ENCODE measurements around the gene MNT.

The MNT gene

GRCh38 chr17:2384439-2385127 lies 16.3 kb downstream of the MNT start:
- no peak for TF ChIP-seq CTCF (IDR thresholded peaks at IDR 0.05; ENCODE audit: control extremely low read depth, extremely low read depth, low read depth, missing control alignments)
- ChIA-PET CTCF (interaction anchor here (2.8 to 14.0 kb wide), 5 partner anchors 7 to 291 kb away, joined by 17 to 404 read pairs (median 39); no protein-coding TSS in a partner anchor), POLR2A (no interaction called here)
- no peak for DNase-seq (ENCODE audit: extremely low spot score)

GRCh38 chr17:2383628-2384167 lies 17.2 kb downstream of the MNT start:
- no peak for DNase-seq (ENCODE audit: extremely low spot score)
- POLR2A ChIA-PET: interaction anchor here (2.1 kb wide), 1 partner anchor 9 kb away, joined by 15 read pairs; no protein-coding TSS in a partner anchor
- CTCF ChIA-PET: interaction anchor here (0.7 to 14.0 kb wide), 20 partner anchors 8 to 629 kb away, joined by 3 to 404 read pairs (median 12); partner anchors contain the start of genes SMG6, SRR and TSR1
- no peak for TF ChIP-seq CTCF (IDR thresholded peaks at IDR 0.05; ENCODE audit: control extremely low read depth, extremely low read depth, low read depth, missing control alignments)

GRCh38 chr17:2380950-2381649 lies 19.8 kb downstream of the MNT start:
- no peak for DNase-seq (ENCODE audit: extremely low spot score)
- ChIA-PET POLR2A (no interaction called here), CTCF (interaction anchor here (1.5 to 14.0 kb wide), 12 partner anchors 8 to 353 kb away, joined by 3 to 404 read pairs (median 22); partner anchors contain the start of genes MNT and TSR1)
- TF ChIP-seq CTCF (IDR thresholded peaks at IDR 0.05; ENCODE audit: control extremely low read depth, extremely low read depth, low read depth, missing control alignments): no peak

- ChIA-PET POLR2A (no interaction called here), CTCF (interaction anchor here (0.8 to 14.0 kb wide), 6 partner anchors 11 to 78 kb away, joined by 3 to 404 read pairs (median 24); partner anchors contain the start of gene TSR1)
- TF ChIP-seq CTCF (IDR thresholded peaks at IDR 0.05; ENCODE audit: control extremely low read depth, extremely low read depth, low read depth, missing control alignments): no peak
These were observed 20.5 kb downstream of the MNT start for GRCh38 chr17:2380226-2380922.

DNA sequence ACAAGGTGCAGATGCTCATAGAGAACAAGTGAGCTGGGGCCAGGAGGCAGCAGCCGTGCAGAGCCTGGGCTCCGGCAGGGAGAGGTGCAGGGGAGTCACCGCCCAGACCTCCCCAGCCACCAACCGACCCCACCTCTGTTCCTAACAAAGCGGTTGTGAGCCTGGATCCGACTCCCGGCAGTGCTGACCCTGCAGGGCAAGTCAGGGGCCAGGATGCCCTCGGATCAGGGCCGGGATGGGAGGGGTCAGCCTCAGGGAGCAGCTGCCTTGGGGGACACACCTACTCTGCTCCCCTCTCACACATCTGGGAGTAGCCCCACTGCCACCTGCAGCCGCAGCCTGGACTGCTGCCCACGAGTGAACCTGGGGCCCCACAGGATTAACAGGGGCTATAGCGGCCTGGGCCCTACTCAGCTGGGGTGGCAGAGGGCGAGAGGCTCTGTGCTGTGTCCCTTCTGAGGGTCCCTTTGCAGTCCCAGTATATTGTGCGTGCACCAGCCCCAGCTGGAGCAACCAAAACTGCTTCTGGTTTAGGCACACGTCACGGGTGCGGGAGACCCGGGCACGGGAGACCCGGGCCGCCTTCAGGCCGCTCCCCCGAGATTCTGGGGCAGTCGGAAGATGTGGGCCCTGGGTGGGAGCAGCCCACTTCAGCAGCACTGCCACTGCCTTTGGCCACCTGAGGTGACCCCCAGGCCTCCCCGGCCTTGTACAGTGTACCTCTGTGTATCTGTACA lies 21.2 kb downstream of the MNT start:
- DNase-seq (ENCODE audit: extremely low spot score): no peak
- no peak for TF ChIP-seq CTCF (IDR thresholded peaks at IDR 0.05; ENCODE audit: control extremely low read depth, extremely low read depth, low read depth, missing control alignments)
- POLR2A ChIA-PET: no interaction called here
- CTCF ChIA-PET: interaction anchor here (0.8 to 14.0 kb wide), 5 partner anchors 10 to 44 kb away, joined by 3 to 404 read pairs (median 3); partner anchors contain the start of gene TSR1

More at GRCh38 chr17:2380226-2380922, 20.5 kb downstream of the MNT start:
- DNase-seq (ENCODE audit: extremely low spot score): no peak

Measured in GM10248 (cell line).